Measurements from ENCODE around the gene NRG2.

DNA sequence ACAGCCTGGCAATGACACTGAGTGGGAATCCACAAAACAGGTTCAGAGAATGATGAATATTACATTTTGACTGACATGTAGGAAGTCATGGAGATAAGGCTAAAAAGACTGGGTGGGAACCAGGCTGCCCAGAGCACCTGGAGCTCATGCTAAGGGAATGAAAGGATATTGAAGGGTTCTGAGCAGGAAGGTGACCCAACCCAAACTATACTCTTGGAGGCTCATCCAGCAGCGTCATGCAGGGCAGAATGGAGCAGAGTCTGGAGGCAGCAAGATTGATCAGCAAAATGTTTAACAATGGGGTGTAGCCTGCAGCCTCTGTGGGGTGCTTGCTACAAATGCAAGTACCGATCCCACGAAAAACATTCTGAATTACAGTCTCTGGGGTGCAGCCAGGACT is 127.3 kb downstream of the NRG2 start:
- no peak for TF ChIP-seq YY1 (IDR thresholded peaks at IDR 0.05; ENCODE audit: low read depth, low read length)
- TF ChIP-seq RBBP5 (IDR thresholded peaks at IDR 0.05; ENCODE audit: borderline replicate concordance, low read depth, low read length), result no peak
- TF ChIP-seq, protein P1, sequence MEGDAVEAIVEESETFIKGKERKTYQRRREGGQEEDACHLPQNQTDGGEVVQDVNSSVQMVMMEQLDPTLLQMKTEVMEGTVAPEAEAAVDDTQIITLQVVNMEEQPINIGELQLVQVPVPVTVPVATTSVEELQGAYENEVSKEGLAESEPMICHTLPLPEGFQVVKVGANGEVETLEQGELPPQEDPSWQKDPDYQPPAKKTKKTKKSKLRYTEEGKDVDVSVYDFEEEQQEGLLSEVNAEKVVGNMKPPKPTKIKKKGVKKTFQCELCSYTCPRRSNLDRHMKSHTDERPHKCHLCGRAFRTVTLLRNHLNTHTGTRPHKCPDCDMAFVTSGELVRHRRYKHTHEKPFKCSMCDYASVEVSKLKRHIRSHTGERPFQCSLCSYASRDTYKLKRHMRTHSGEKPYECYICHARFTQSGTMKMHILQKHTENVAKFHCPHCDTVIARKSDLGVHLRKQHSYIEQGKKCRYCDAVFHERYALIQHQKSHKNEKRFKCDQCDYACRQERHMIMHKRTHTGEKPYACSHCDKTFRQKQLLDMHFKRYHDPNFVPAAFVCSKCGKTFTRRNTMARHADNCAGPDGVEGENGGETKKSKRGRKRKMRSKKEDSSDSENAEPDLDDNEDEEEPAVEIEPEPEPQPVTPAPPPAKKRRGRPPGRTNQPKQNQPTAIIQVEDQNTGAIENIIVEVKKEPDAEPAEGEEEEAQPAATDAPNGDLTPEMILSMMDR (IDR thresholded peaks at IDR 0.05; ENCODE audit: control extremely low read depth in 1 of 3, insufficient read depth in 1 of 3, low read depth in 1 of 3, low read length in 3 of 3), result no peak
- no peak for TF ChIP-seq POLR2AphosphoS5 (IDR thresholded peaks at IDR 0.05; ENCODE audit: low read depth, low read length)
- TF ChIP-seq SIX5 (IDR thresholded peaks at IDR 0.05; ENCODE audit: low read depth, low read length), result no peak
- TF ChIP-seq JUN (IDR thresholded peaks at IDR 0.05; ENCODE audit: low read depth, low read length), result no peak
- no peak for TF ChIP-seq SP4 (IDR thresholded peaks at IDR 0.05; ENCODE audit: low read length)

Measured in H1 (cell line).